ENCODE data around the gene PCED1B. TPM values are rescaled to one million over a fixed set of nuclear protein-coding genes. Genes with fewer than 3 reads are reported as not detected.
"Not testable (repeated sequence)": the region's sequence is repeated elsewhere in the genome, so short reads cannot be mapped to it uniquely, and the experiment has no call there.

Gene PCED1B
- total and polyA plus RNA-seq, 2 donors (not counting 1 experiment from before 2014, with no cell fraction given): 26.2 to 45.8 TPM

DNA sequence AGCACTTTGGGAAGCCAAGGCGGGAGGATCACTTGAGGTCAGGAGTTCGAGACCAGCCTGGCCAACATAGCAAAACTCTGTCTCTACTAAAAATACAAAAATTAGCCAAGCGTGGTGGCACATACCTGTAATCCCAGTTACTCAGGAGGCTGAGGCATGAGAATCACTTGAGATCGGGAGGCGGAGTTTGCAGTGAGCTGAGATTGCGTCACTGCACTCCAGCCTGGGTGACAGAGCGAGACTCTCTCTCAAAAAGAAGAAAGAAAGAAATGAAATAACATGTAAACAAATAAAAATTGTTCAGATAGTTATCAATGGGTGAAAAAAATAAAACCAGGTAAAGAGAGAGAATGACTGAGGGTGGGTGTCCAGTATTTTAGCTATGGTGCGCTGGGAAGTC is 200.3 kb downstream of the PCED1B start:
- intact Hi-C loops (cut with micrococcal nuclease); H3K9ac ChIP-seq (ENCODE audit: low read length); H3K4me3 ChIP-seq (ENCODE audit: control extremely low read depth in 1 of 5, extremely low read depth in 1 of 5, insufficient read depth in 1 of 5, low read depth in 2 of 5, low read length in 4 of 5); CTCF ChIA-PET; H3K9me3 Mint-ChIP-seq (ENCODE audit: insufficient read depth); H4K20me1 ChIP-seq (ENCODE audit: control insufficient read depth, insufficient read depth, low read length, poor library complexity, severe bottlenecking); POLR2A ChIA-PET; H3K9me3 ChIP-seq (ENCODE audit: control extremely low read depth in 1 of 3, control insufficient read depth in 2 of 3, insufficient read depth in 1 of 3, low read length in 2 of 3); H3K27ac ChIP-seq (ENCODE audit: low read length in 2 of 2); DNase-seq; H3K27me3 Mint-ChIP-seq; H3K79me2 ChIP-seq (ENCODE audit: control insufficient read depth, insufficient read depth, low read length); H2AFZ ChIP-seq (ENCODE audit: insufficient read depth, low read depth, low read length, poor library complexity, severe bottlenecking); ATAC-seq (ENCODE audit: low read depth); H3K4me3 Mint-ChIP-seq; H3K27ac Mint-ChIP-seq; H3K27me3 ChIP-seq (replicated peaks in 1 of 4; ENCODE audit: control extremely low read depth in 1 of 4, control insufficient read depth in 3 of 4, insufficient read depth in 4 of 4, low read length in 3 of 4); H3K4me2 ChIP-seq (replicated peaks; ENCODE audit: low read depth, low read length, poor library complexity, severe bottlenecking); H3K36me3 ChIP-seq (replicated peaks in 1 of 2; ENCODE audit: control extremely low read depth in 1 of 2, control insufficient read depth in 1 of 2, extremely low read depth in 1 of 2, insufficient read depth in 2 of 2, low read length in 1 of 2): not testable (repeated sequence)
- 100% methylated on average over 2 of the region's 8 CpGs for WGBS (ENCODE audit: insufficient coverage)
- peaks cover 33% of the 10 kb centered on the region in 2 donors for H3K4me1 ChIP-seq (ENCODE audit: control insufficient read depth in 2 of 2, insufficient read depth in 2 of 2, low read length in 2 of 2)
- H3K4me1 Mint-ChIP-seq: peaks cover 39% of the 10 kb centered on the region

DNA sequence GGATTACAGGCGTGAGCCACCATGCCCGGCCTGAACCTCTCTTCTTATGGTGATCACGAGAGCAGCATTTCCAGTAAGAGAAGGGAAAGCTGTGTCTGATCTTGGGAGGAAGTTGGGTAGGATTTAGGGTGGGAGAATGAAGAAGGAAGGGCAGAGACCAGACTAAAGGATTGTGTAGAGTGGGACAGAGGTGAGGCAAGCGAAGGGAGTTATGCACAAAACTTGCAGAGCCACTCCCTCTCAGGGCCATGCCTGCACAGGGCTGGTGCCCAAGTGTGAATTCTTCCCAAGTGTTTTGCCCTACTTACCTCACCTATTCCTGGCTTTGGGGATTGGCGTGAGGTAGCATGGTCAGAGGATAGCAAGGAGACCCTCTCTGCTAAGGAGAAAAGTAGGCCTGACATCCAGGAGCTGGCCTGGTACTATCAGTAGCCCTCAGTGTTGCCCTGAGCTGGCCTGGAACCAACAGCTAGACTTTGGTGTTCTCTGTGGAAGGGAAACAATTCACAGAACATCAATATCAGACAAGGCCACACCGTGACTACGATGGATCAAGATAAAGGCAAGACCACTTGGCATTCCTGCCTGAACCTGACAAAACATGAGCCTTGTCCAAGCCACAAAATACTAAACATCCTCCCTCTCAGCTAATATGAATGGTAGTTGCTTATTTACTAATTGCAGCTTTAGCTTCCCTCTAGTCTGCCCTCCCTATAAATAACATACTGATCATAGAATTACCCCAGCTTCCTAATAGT is 201.3 kb downstream of the PCED1B start:
- H3K4me2 ChIP-seq (replicated peaks; ENCODE audit: low read depth, low read length, poor library complexity, severe bottlenecking): no peak overlapping the region
- intact Hi-C loops (cut with micrococcal nuclease): no loop called here
- H3K4me1 ChIP-seq (ENCODE audit: control insufficient read depth in 2 of 2, insufficient read depth in 2 of 2, low read length in 2 of 2): peaks cover 23 to 24% of the 10 kb centered on the region in 2 donors
- Mint-ChIP-seq H3K9me3 (ENCODE audit: insufficient read depth) (peaks cover 2% of the 10 kb centered on the region), H3K4me1 (peaks cover 30% of the 10 kb centered on the region), H3K4me3 (no peak overlapping the region), H3K27me3 (no peaks in the 10 kb centered on the region), H3K27ac (no peak overlapping the region)
- H3K9ac ChIP-seq (ENCODE audit: low read length): no peak overlapping the region
- TF ChIP-seq EZH2 (IDR thresholded peaks at IDR 0.05; ENCODE audit: borderline replicate concordance, insufficient read depth, low read depth, low read length, poor library complexity, severe bottlenecking): no peak
- TF ChIP-seq, protein P1, sequence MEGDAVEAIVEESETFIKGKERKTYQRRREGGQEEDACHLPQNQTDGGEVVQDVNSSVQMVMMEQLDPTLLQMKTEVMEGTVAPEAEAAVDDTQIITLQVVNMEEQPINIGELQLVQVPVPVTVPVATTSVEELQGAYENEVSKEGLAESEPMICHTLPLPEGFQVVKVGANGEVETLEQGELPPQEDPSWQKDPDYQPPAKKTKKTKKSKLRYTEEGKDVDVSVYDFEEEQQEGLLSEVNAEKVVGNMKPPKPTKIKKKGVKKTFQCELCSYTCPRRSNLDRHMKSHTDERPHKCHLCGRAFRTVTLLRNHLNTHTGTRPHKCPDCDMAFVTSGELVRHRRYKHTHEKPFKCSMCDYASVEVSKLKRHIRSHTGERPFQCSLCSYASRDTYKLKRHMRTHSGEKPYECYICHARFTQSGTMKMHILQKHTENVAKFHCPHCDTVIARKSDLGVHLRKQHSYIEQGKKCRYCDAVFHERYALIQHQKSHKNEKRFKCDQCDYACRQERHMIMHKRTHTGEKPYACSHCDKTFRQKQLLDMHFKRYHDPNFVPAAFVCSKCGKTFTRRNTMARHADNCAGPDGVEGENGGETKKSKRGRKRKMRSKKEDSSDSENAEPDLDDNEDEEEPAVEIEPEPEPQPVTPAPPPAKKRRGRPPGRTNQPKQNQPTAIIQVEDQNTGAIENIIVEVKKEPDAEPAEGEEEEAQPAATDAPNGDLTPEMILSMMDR (IDR thresholded peaks at IDR 0.05): no peak
- CTCF ChIA-PET: interaction anchor here (1.0 kb wide), 1 partner anchor 117 kb away, joined by 3 read pairs; no protein-coding TSS in a partner anchor
- no peaks in the 10 kb centered on the region for H3K27me3 ChIP-seq (replicated peaks in 1 of 4; ENCODE audit: control extremely low read depth in 1 of 4, control insufficient read depth in 3 of 4, insufficient read depth in 4 of 4, low read length in 3 of 4)
- no peak overlapping the region for H2AFZ ChIP-seq (ENCODE audit: insufficient read depth, low read depth, low read length, poor library complexity, severe bottlenecking)
- no peak for ATAC-seq (ENCODE audit: low read depth)
- no peaks in the 10 kb centered on the region for H3K79me2 ChIP-seq (ENCODE audit: control insufficient read depth, insufficient read depth, low read length)
- no peaks in the 10 kb centered on the region for H3K9me3 ChIP-seq (ENCODE audit: control extremely low read depth in 1 of 3, control insufficient read depth in 2 of 3, insufficient read depth in 1 of 3, low read length in 2 of 3)
- no peaks in the 10 kb centered on the region for H3K36me3 ChIP-seq (replicated peaks in 1 of 2; ENCODE audit: control extremely low read depth in 1 of 2, control insufficient read depth in 1 of 2, extremely low read depth in 1 of 2, insufficient read depth in 2 of 2, low read length in 1 of 2)
- DNase-seq: no peak
- POLR2A ChIA-PET: interaction anchor here (1.2 kb wide), 1 partner anchor 12 kb away, joined by 3 read pairs; no protein-coding TSS in a partner anchor
- no peak overlapping the region for H3K4me3 ChIP-seq (ENCODE audit: control extremely low read depth in 1 of 5, extremely low read depth in 1 of 5, insufficient read depth in 1 of 5, low read depth in 2 of 5, low read length in 4 of 5)
- H3K27ac ChIP-seq (ENCODE audit: low read length in 2 of 2): no peak overlapping the region
- no peaks in the 10 kb centered on the region for H4K20me1 ChIP-seq (ENCODE audit: control insufficient read depth, insufficient read depth, low read length, poor library complexity, severe bottlenecking)
- 95% methylated on average over 6 of the region's 7 CpGs for WGBS (ENCODE audit: insufficient coverage)
